ENCODE results near the gene SUPT3H. TPM values are rescaled to one million over a fixed set of nuclear protein-coding genes. Genes with fewer than 3 reads are reported as not detected.

The SUPT3H gene
- total RNA-seq (10 to 100 TPM; 11.8 to 12.6 TPM), polyA plus RNA-seq (10 to 100 TPM; 12.6 to 13.6 TPM)

DNA sequence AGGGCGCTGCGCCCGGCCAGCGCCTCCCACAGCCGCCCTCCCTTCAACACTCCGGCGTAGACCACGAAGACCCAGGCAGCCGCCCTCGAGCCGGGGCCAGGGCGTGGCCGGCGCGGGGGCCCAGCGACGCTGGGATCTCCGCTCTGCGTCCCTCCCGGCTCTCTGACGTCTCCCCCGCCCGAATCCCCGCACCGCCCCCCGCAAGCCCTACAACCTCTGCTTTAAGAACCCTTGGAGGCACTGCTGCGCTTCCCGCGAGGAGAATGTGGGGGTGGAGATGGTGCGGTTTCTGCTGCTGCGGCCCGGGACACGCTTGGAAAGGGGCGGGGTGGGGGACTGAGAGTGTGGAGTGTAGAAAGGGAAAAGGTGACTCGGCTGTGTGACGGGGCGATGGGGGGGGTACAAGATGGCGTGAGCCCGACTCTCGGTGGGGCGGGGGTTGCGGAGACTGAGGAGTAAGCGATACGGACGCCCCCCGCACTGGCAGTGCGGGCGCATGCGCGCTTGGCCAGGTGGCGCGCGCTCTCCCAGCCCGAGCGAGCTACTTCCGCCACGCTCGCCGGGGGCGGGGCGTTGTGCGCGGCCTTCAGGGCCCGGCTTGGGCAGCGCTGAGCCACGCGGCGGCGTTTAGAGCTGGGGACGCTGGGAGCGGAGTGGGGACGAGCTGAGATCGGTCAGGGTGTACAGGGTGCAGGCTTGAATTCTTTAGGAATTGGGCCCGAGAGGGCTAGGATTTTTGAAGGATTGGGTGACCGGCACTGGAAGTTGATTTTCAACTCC is at the start of gene SUPT3H:
SUPT3H (minus strand) TSS at position 381 of the 780 bp plus-strand sequence.
- H3K36me3 Mint-ChIP-seq, result peaks cover 0 to 8% of the 10 kb centered on the region in 2 donors

DNA sequence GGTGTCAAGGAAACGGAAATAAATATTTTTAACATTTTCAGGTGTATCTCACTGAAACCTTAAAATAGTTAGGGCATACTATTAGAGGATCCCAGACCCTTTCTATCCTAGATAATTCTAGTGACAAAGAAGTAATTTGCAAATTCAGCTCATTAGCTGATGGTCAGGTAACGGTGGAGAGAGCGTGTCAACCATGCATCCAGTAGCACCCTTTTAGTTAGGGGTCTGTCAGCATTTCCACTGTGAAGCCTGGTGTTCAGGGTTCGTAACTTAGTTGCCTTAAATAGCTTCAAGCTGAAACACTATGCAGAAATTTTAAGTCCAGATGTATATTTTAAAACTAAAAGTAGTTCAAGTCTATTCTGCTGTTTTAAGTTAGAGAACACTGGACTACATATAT is 48.5 kb upstream of the SUPT3H start:
- H3K36me3 ChIP-seq (ENCODE audit: insufficient read depth, low read length), result no peaks in the 10 kb centered on the region
- Mint-ChIP-seq H3K36me3 (peaks cover 0 to 27% of the 10 kb centered on the region in 2 donors), H3K4me1 (peaks cover 36 to 73% (median 50%) of the 10 kb centered on the region in 4 donors), H3K27me3 (no peaks in the 10 kb centered on the region), H3K9me3 (peaks cover 0 to 1% (median 0%) of the 10 kb centered on the region in 8 donors), H3K27ac (peak overlapping the region; percentile 22 to 94 (median 70)), H3K4me3 (peak overlapping the region; percentile 52 to 99 (median 78))
- H3K9me3 ChIP-seq (ENCODE audit: control insufficient read depth in 1 of 2, low read length in 2 of 2), result no peaks in the 10 kb centered on the region
- intact Hi-C loops (cut with micrococcal nuclease), result no loop called here
- peak overlapping the region; percentile 24 for H3K27ac ChIP-seq (ENCODE audit: low read depth, low read length)
- POLR2A ChIA-PET (ENCODE audit: partially characterized antibody), result interaction anchor here (0.8 to 2.0 kb wide), 5 partner anchors 8 to 48 kb away, joined by 3 to 8 read pairs (median 5); partner anchors contain the start of gene SUPT3H
- H3K4me1 ChIP-seq (ENCODE audit: insufficient read depth, low read length), result peaks cover 51% of the 10 kb centered on the region
- CTCF ChIA-PET (ENCODE audit: partially characterized antibody), result interaction anchor here (1.2 to 2.1 kb wide), 4 partner anchors 11 to 771 kb away, joined by 3 to 15 read pairs (median 4); no protein-coding TSS in a partner anchor
- no peaks in the 10 kb centered on the region for H3K27me3 ChIP-seq (ENCODE audit: insufficient read depth, low read length)
- DNase-seq, result no peak
- no peak overlapping the region for H3K4me3 ChIP-seq (ENCODE audit: low read length in 2 of 2)

More for the DNA sequence above, at the start of gene SUPT3H:
- Mint-ChIP-seq H3K27me3 (no peaks in the 10 kb centered on the region), H3K27ac (peak within 1 kb of the TSS; percentile 95 to 99 (median 98)), H3K4me1 (peaks cover 8 to 30% (median 19%) of the 10 kb centered on the region in 4 donors), H3K9me3 (no peaks in the 10 kb centered on the region), H3K4me3 (peak within 1 kb of the TSS; percentile 93 to 99 (median 96))
- DNase-seq, result peak; percentile 88 to 96 (median 90)
- ChIA-PET POLR2A (ENCODE audit: partially characterized antibody) (interaction anchor here (0.7 to 2.4 kb wide), 26 partner anchors 8 to 752 kb away, joined by 3 to 44 read pairs (median 4); partner anchors contain the start of gene ENPP4), CTCF (ENCODE audit: partially characterized antibody) (interaction anchor here (0.6 to 2.4 kb wide), 16 partner anchors 12 to 946 kb away, joined by 3 to 29 read pairs (median 3); no protein-coding TSS in a partner anchor)
- Histone ChIP-seq H3K4me1 (ENCODE audit: insufficient read depth, low read length) (peaks cover 17% of the 10 kb centered on the region), H3K9me3 (ENCODE audit: control insufficient read depth in 1 of 2, low read length in 2 of 2) (no peaks in the 10 kb centered on the region), H3K36me3 (ENCODE audit: insufficient read depth, low read length) (no peaks in the 10 kb centered on the region), H3K27ac (ENCODE audit: low read depth, low read length) (peak within 1 kb of the TSS; percentile 96), H3K4me3 (ENCODE audit: low read length in 2 of 2) (peak within 1 kb of the TSS; percentile 72 to 96), H3K27me3 (ENCODE audit: insufficient read depth, low read length) (no peaks in the 10 kb centered on the region)
- intact Hi-C loops (cut with micrococcal nuclease), result loop anchor here (1.0 to 2.0 kb wide), 6 partner anchors 45 to 722 kb away; no protein-coding TSS in a partner anchor

DNA sequence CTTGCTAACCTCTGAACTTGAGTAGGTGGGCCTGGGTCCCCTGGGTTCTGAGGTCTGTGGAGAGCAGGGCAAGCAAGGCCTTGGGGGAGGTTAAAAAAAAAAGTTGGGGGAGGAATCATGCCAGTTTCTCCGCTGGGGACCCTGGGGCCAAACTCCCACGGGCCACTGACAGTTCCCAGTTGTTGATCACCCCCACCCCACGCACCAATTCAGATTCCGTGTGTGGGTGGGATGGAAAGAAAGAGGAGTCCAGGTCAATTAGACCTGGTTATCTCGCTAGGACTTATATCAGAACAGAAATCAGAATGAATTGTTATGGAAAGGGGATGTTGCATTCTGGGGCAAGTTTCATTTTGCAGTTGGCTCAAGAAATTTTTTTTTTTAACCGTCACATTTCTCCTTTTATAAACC is 46.7 kb upstream of the SUPT3H start:
- DNase-seq, result no peak
- no peaks in the 10 kb centered on the region for H3K36me3 ChIP-seq (ENCODE audit: insufficient read depth, low read length)
- peak overlapping the region; percentile 66 to 94 (median 89) for H3K27ac Mint-ChIP-seq
- peaks cover 53% of the 10 kb centered on the region for H3K4me1 ChIP-seq (ENCODE audit: insufficient read depth, low read length)
- H3K9me3 Mint-ChIP-seq, result peaks cover 0 to 1% (median 0%) of the 10 kb centered on the region in 8 donors
- H3K27ac ChIP-seq (ENCODE audit: low read depth, low read length), result peak overlapping the region; percentile 72
- peak overlapping the region; percentile 92 to 99 (median 98) for H3K4me3 Mint-ChIP-seq
- peaks cover 1 to 3% of the 10 kb centered on the region in 2 donors for H3K27me3 Mint-ChIP-seq
- peaks cover 0 to 34% of the 10 kb centered on the region in 2 donors for H3K36me3 Mint-ChIP-seq
- H3K27me3 ChIP-seq (ENCODE audit: insufficient read depth, low read length), result no peaks in the 10 kb centered on the region
- ChIA-PET POLR2A (ENCODE audit: partially characterized antibody) (interaction anchor here (0.7 to 2.0 kb wide), 5 partner anchors 10 to 165 kb away, joined by 3 to 8 read pairs (median 5); partner anchors contain the start of gene SUPT3H), CTCF (ENCODE audit: partially characterized antibody) (interaction anchor here (1.4 to 1.6 kb wide), 2 partner anchors 12 to 139 kb away, joined by 3 read pairs; no protein-coding TSS in a partner anchor)
- H3K4me1 Mint-ChIP-seq, result peaks cover 36 to 74% (median 49%) of the 10 kb centered on the region in 4 donors
- peak overlapping the region; percentile 14 to 17 for H3K4me3 ChIP-seq (ENCODE audit: low read length in 2 of 2)
- intact Hi-C loops (cut with micrococcal nuclease), result loop anchor here (5.0 kb wide), 3 partner anchors 63 to 588 kb away; no protein-coding TSS in a partner anchor
- no peaks in the 10 kb centered on the region for H3K9me3 ChIP-seq (ENCODE audit: control insufficient read depth in 1 of 2, low read length in 2 of 2)

DNA sequence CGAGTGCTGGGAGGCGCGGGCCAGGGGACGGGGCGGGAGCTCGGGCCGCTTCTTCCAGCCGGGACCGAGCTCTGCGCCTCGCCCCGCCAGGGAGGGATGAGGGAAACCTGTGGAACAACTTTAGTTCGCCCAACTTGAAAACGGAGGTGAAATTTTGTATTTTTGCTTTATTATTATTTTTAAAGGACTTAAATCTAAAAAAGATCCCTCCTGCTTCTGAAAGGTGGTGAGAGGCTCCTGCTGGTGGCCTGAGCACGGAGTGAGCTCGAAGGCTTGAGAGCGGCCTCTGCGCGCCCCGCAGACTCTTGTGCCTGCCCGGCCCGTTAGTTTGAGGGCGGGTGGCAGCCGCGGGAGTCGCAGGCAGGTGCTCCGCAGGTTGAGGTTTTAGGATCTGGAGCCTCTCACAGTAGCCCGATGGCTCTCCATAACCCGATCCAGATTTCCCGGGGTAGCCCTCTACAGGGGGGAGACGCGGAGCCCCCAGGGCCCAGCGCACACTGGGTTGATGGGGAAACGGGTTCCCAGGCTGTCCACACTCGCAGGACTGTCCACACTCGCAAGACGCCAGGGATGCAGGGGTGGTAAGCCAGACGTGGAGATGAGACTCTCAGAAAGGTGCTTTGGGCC is 46.2 kb upstream of the SUPT3H start:
- peaks cover 51% of the 10 kb centered on the region for H3K4me1 ChIP-seq (ENCODE audit: insufficient read depth, low read length)
- peak in 2 of 5 donors; percentile 18 to 41 for DNase-seq
- Mint-ChIP-seq H3K27me3 (peaks cover 3 to 4% of the 10 kb centered on the region in 2 donors), H3K9me3 (peaks cover 0 to 1% (median 0%) of the 10 kb centered on the region in 8 donors), H3K4me3 (peak overlapping the region; percentile 96 to 99 (median 98)), H3K27ac (peak overlapping the region; percentile 66 to 94 (median 89)), H3K4me1 (peaks cover 36 to 72% (median 48%) of the 10 kb centered on the region in 4 donors), H3K36me3 (peaks cover 0 to 31% of the 10 kb centered on the region in 2 donors)
- peak overlapping the region; percentile 72 for H3K27ac ChIP-seq (ENCODE audit: low read depth, low read length)
- ChIA-PET CTCF (ENCODE audit: partially characterized antibody) (interaction anchor here (0.6 to 1.4 kb wide), 3 partner anchors 84 to 291 kb away, joined by 3 to 4 read pairs (median 3); no protein-coding TSS in a partner anchor), POLR2A (ENCODE audit: partially characterized antibody) (interaction anchor here (0.8 to 1.0 kb wide), 4 partner anchors 13 to 71 kb away, joined by 3 to 4 read pairs (median 4); partner anchors contain the start of gene SUPT3H)
- H3K36me3 ChIP-seq (ENCODE audit: insufficient read depth, low read length), result no peaks in the 10 kb centered on the region
- H3K4me3 ChIP-seq (ENCODE audit: low read length in 2 of 2), result peak overlapping the region; percentile 76 to 86
- no peaks in the 10 kb centered on the region for H3K9me3 ChIP-seq (ENCODE audit: control insufficient read depth in 1 of 2, low read length in 2 of 2)
- no peaks in the 10 kb centered on the region for H3K27me3 ChIP-seq (ENCODE audit: insufficient read depth, low read length)
- intact Hi-C loops (cut with micrococcal nuclease), result loop anchor here (2.0 to 5.0 kb wide), 4 partner anchors 13 to 588 kb away; no protein-coding TSS in a partner anchor

DNA sequence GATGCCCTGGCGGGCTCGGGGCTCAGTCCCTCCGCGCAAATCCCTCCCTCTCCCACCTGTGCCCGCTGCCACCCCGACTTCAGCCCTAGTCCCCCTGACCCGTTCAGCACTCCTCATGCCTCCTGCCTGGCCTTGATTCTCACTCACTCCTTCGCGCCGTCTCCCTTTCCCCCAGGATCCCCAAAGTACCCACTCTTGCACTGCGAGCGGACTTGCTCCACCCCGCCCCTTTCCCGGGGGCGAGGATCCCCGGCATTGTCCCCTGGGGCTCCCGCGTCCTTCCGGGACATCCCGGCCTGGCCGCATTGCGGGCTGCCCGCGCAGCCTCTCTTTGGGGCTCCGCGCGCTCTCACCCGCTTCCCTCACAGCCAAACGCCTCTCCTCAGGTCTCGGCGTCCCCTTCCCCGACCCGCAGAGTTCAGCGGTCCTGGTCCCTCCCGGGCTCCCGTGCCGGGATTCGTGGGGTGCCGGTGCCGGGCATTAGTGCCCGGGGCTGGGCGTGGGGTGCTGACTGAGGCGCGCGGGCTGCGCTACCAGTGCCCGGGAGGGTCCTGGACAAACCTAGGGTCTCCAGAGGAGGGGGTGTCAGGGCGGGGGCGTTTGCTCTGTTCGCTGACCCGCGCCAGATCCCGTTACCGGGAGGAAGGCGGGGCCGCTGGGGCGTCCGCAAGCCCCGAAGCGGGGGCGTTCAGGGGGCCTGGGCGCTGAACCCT is 45.5 kb upstream of the SUPT3H start:
- POLR2A ChIA-PET (ENCODE audit: partially characterized antibody), result interaction anchor here (0.8 to 4.1 kb wide), 14 partner anchors 8 to 291 kb away, joined by 3 to 50 read pairs (median 6); partner anchors contain the start of gene SUPT3H
- peaks cover 45% of the 10 kb centered on the region for H3K4me1 ChIP-seq (ENCODE audit: insufficient read depth, low read length)
- intact Hi-C loops (cut with micrococcal nuclease), result loop anchor here (2.0 to 5.0 kb wide), 4 partner anchors 14 to 589 kb away; no protein-coding TSS in a partner anchor
- Mint-ChIP-seq H3K9me3 (peaks cover 0 to 1% (median 0%) of the 10 kb centered on the region in 8 donors), H3K27ac (peak overlapping the region; percentile 92 to 98 (median 96)), H3K36me3 (peaks cover 0 to 28% of the 10 kb centered on the region in 2 donors), H3K4me3 (peak overlapping the region; percentile 96 to 99 (median 98)), H3K27me3 (peaks cover 3 to 5% of the 10 kb centered on the region in 2 donors), H3K4me1 (peaks cover 30 to 66% (median 42%) of the 10 kb centered on the region in 4 donors)
- H3K27me3 ChIP-seq (ENCODE audit: insufficient read depth, low read length), result no peaks in the 10 kb centered on the region
- CTCF ChIA-PET (ENCODE audit: partially characterized antibody), result interaction anchor here (0.6 to 4.0 kb wide), 4 partner anchors 85 to 291 kb away, joined by 3 to 50 read pairs (median 4); no protein-coding TSS in a partner anchor
- H3K9me3 ChIP-seq (ENCODE audit: control insufficient read depth in 1 of 2, low read length in 2 of 2), result no peaks in the 10 kb centered on the region
- peak in 1 of 5 donors; percentile 21 for DNase-seq
- peak overlapping the region; percentile 72 for H3K27ac ChIP-seq (ENCODE audit: low read depth, low read length)
- peak overlapping the region; percentile 76 to 86 for H3K4me3 ChIP-seq (ENCODE audit: low read length in 2 of 2)
- H3K36me3 ChIP-seq (ENCODE audit: insufficient read depth, low read length), result no peaks in the 10 kb centered on the region
